CD4-positive, alpha-beta T cell treated with Interleukin-12 subunit alpha and Interleukin-12 subunit beta, for 1 hour (primary cell): ENCODE results near the gene VCX3A.
"Not testable (repeated sequence)": the region's sequence is repeated elsewhere in the genome, so short reads cannot be mapped to it uniquely, and the experiment has no call there.

Source experiments
- DNase-seq: peaks from one replicate; pipeline ENCODE4 v3.0.0-alpha.2; 2020

Gene VCX3A

GRCh38 chrX:6535018-6535417 is at the start of gene VCX3A:
Gene VCX3A, minus strand, starts transcription at chrX:6535118. Its CDS starts 621 bp downstream, at chrX:6534497.
- not testable (repeated sequence) for DNase-seq

GRCh38 chrX:6574762-6575161 is 39.8 kb upstream of the VCX3A start:
- DNase-seq, result no peak

- DNase-seq, result no peak
These were observed 33.1 kb upstream of the VCX3A start for GRCh38 chrX:6568031-6568430.

- no peak for DNase-seq
These were observed 24.1 kb upstream of the VCX3A start for GRCh38 chrX:6558979-6559378.

GRCh38 chrX:6557690-6558089 is 22.8 kb upstream of the VCX3A start:
- no peak for DNase-seq

GRCh38 chrX:6550999-6551398 is 16.1 kb upstream of the VCX3A start:
- no peak for DNase-seq

GRCh38 chrX:6545712-6546111 is 10.8 kb upstream of the VCX3A start:
- no peak for DNase-seq

GRCh38 chrX:6526564-6527136 is 8.3 kb downstream of the VCX3A start:
- DNase-seq, result no peak

GRCh38 chrX:6517376-6517775 is 17.5 kb downstream of the VCX3A start:
- DNase-seq, result no peak

GRCh38 chrX:6506444-6506843 is 28.5 kb downstream of the VCX3A start:
- DNase-seq, result no peak

- no peak for DNase-seq
These were observed 29.0 kb downstream of the VCX3A start for GRCh38 chrX:6505960-6506359.

GRCh38 chrX:6500719-6501118 is 34.2 kb downstream of the VCX3A start:
- DNase-seq, result no peak

- no peak for DNase-seq
These were observed 36.6 kb downstream of the VCX3A start for GRCh38 chrX:6498324-6498723.
